ENCODE measurements around the gene ARID2.

The ARID2 gene

DNA sequence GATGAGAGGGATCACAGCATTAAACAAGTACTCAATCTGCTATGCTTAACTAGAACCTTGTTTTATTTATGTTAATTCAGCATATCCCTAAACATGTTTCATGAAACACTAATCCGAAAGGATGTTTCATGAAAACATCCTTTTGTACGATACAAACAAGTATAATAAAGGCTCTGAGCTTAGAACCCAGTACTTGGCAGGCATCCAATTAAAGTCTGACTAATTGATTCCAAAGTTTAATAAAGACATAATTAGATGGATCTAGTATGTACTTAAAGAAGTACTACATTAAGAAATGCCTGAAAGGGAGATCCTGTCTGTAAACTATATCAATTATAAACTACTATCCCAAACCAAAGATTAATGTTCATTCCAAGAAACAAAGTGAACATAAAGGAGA, 209.1 kb downstream of the ARID2 start:
- no peak overlapping the region for H3K23ac ChIP-seq (ENCODE audit: low read depth, low read length, poor library complexity)
- no peak overlapping the region for H3K18ac ChIP-seq (ENCODE audit: low read length)
- no peaks in the 10 kb centered on the region for H3K4me1 ChIP-seq (ENCODE audit: control insufficient read depth in 2 of 2, insufficient read depth in 1 of 2, low read depth in 1 of 2, low read length in 2 of 2)
- H2AFZ ChIP-seq (ENCODE audit: low read length), result no peak overlapping the region
- no peak overlapping the region for H3K4ac ChIP-seq (ENCODE audit: low read length)
- no peak overlapping the region for H2AK5ac ChIP-seq (ENCODE audit: low read depth, low read length)
- DNase-seq (ENCODE audit: low spot score), result no peak
- H4K91ac ChIP-seq (ENCODE audit: low read depth, low read length, poor library complexity), result no peak overlapping the region
- H3K4me2 ChIP-seq (ENCODE audit: insufficient read depth, low read length, poor library complexity, severe bottlenecking), result no peak overlapping the region
- no peak overlapping the region for H4K8ac ChIP-seq (ENCODE audit: low read depth, low read length)
- H2BK15ac ChIP-seq (ENCODE audit: low read length), result no peak overlapping the region
- no peak overlapping the region for H2BK5ac ChIP-seq (ENCODE audit: low read length)
- H3K36me3 ChIP-seq (replicated peaks in 1 of 2; ENCODE audit: control insufficient read depth in 2 of 2, insufficient read depth in 2 of 2, low read length in 2 of 2), result peaks cover 2 to 75% of the 10 kb centered on the region in 2 donors
- WGBS, 2 donors (ENCODE audit: extremely low coverage in 2 of 2, insufficient read length in 2 of 2, insufficient replicate concordance in 1 of 2), result no CpG with 5 or more reads among the region's 2 CpGs
- no peak overlapping the region for H3K14ac ChIP-seq (ENCODE audit: low read length)
- no peaks in the 10 kb centered on the region for H3K79me1 ChIP-seq (ENCODE audit: low read depth, low read length)
- H3K9me3 ChIP-seq (replicated peaks in 1 of 2; ENCODE audit: control insufficient read depth in 2 of 2, insufficient read depth in 1 of 2, low read depth in 1 of 2, low read length in 2 of 2), result no peaks in the 10 kb centered on the region
- H3K9ac ChIP-seq (ENCODE audit: low read depth, low read length, poor library complexity), result no peak overlapping the region
- no peak overlapping the region for H2BK12ac ChIP-seq (ENCODE audit: low read length)
- H3K4me3 ChIP-seq (ENCODE audit: low read length in 2 of 2), result no peak overlapping the region
- H3K27me3 ChIP-seq (ENCODE audit: control insufficient read depth in 3 of 3, insufficient read depth in 3 of 3, low read depth in 1 of 3, low read length in 3 of 3), result no peaks in the 10 kb centered on the region
- H2BK120ac ChIP-seq (ENCODE audit: low read depth, low read length), result no peak overlapping the region
- no peak overlapping the region for H3K27ac ChIP-seq (replicated peaks; ENCODE audit: low read length)

DNA sequence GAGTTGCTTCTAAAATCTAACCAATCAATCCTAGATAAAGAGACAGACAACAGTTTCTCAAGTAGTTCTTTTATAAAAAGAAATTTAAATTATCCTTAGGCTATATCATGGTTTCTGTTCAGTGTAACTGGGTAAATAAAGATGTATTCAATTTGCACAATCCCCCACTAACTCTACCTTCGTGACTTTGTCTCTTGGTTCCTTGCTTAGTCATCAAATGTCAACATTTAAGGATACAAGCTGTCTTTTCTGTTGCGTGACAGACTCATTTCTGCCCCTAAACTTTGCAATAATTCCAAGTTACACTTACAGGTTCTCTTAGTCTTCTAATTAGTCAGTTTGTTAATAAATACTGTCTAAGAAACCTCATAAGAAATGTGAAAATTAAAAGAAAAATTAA, 210.3 kb downstream of the ARID2 start:
- Histone ChIP-seq H2BK5ac (ENCODE audit: low read length) (no peak overlapping the region), H3K23ac (ENCODE audit: low read depth, low read length, poor library complexity) (no peak overlapping the region), H3K18ac (ENCODE audit: low read length) (no peak overlapping the region), H4K91ac (ENCODE audit: low read depth, low read length, poor library complexity) (no peak overlapping the region), H3K14ac (ENCODE audit: low read length) (no peak overlapping the region), H3K27ac (replicated peaks; ENCODE audit: low read length) (no peak overlapping the region), H3K4me1 (ENCODE audit: control insufficient read depth in 2 of 2, insufficient read depth in 1 of 2, low read depth in 1 of 2, low read length in 2 of 2) (no peaks in the 10 kb centered on the region), H3K36me3 (replicated peaks in 1 of 2; ENCODE audit: control insufficient read depth in 2 of 2, insufficient read depth in 2 of 2, low read length in 2 of 2) (peaks cover 3 to 75% of the 10 kb centered on the region in 2 donors), H3K4me2 (ENCODE audit: insufficient read depth, low read length, poor library complexity, severe bottlenecking) (no peak overlapping the region), H2BK12ac (ENCODE audit: low read length) (no peak overlapping the region), H3K4ac (ENCODE audit: low read length) (no peak overlapping the region), H2BK120ac (ENCODE audit: low read depth, low read length) (no peak overlapping the region), H3K9ac (ENCODE audit: low read depth, low read length, poor library complexity) (no peak overlapping the region), H2AK5ac (ENCODE audit: low read depth, low read length) (no peak overlapping the region), H2BK15ac (ENCODE audit: low read length) (no peak overlapping the region), H3K4me3 (ENCODE audit: low read length in 2 of 2) (no peak overlapping the region), H4K8ac (ENCODE audit: low read depth, low read length) (no peak overlapping the region), H2AFZ (ENCODE audit: low read length) (no peak overlapping the region), H3K27me3 (ENCODE audit: control insufficient read depth in 3 of 3, insufficient read depth in 3 of 3, low read depth in 1 of 3, low read length in 3 of 3) (no peaks in the 10 kb centered on the region), H3K79me1 (ENCODE audit: low read depth, low read length) (no peaks in the 10 kb centered on the region), H3K9me3 (replicated peaks in 1 of 2; ENCODE audit: control insufficient read depth in 2 of 2, insufficient read depth in 1 of 2, low read depth in 1 of 2, low read length in 2 of 2) (no peaks in the 10 kb centered on the region)
- no CpG with 5 or more reads among the region's 2 CpGs for WGBS, 2 donors (ENCODE audit: extremely low coverage in 2 of 2, insufficient read length in 2 of 2, insufficient replicate concordance in 1 of 2)
- DNase-seq (ENCODE audit: low spot score), result no peak

DNA sequence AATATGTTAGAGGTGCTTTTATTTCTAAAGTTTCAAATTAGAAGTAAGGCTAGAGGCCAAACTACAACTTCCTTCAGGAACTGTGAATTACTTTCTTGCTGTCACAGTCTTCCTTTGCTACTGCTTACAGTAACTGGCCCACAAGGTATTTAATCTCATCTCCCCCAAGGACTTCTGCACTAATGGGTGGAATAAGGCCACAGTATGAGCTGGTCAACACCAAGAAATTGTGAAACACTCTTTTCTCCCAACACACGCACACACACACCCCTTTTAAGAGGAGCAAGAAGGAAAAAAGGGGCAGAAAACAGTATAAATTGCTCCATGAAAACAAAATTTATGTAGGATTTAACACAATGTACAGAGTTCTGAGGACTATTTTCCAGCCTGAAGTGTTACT, 215.3 kb downstream of the ARID2 start:
- Histone ChIP-seq H2BK12ac (ENCODE audit: low read length) (no peak overlapping the region), H3K23ac (ENCODE audit: low read depth, low read length, poor library complexity) (no peak overlapping the region), H3K27ac (replicated peaks; ENCODE audit: low read length) (no peak overlapping the region), H3K36me3 (replicated peaks in 1 of 2; ENCODE audit: control insufficient read depth in 2 of 2, insufficient read depth in 2 of 2, low read length in 2 of 2) (peaks cover 8 to 94% of the 10 kb centered on the region in 2 donors), H3K4me3 (ENCODE audit: low read length in 2 of 2) (no peak overlapping the region), H2BK15ac (ENCODE audit: low read length) (no peak overlapping the region), H3K18ac (ENCODE audit: low read length) (no peak overlapping the region), H2AFZ (ENCODE audit: low read length) (no peak overlapping the region), H3K27me3 (ENCODE audit: control insufficient read depth in 3 of 3, insufficient read depth in 3 of 3, low read depth in 1 of 3, low read length in 3 of 3) (no peaks in the 10 kb centered on the region), H3K4me2 (ENCODE audit: insufficient read depth, low read length, poor library complexity, severe bottlenecking) (no peak overlapping the region), H3K9me3 (replicated peaks in 1 of 2; ENCODE audit: control insufficient read depth in 2 of 2, insufficient read depth in 1 of 2, low read depth in 1 of 2, low read length in 2 of 2) (no peaks in the 10 kb centered on the region), H2BK5ac (ENCODE audit: low read length) (no peak overlapping the region), H3K4me1 (ENCODE audit: control insufficient read depth in 2 of 2, insufficient read depth in 1 of 2, low read depth in 1 of 2, low read length in 2 of 2) (no peaks in the 10 kb centered on the region), H2AK5ac (ENCODE audit: low read depth, low read length) (no peak overlapping the region), H3K4ac (ENCODE audit: low read length) (no peak overlapping the region), H4K8ac (ENCODE audit: low read depth, low read length) (no peak overlapping the region), H3K79me1 (ENCODE audit: low read depth, low read length) (peaks cover 2% of the 10 kb centered on the region), H4K91ac (ENCODE audit: low read depth, low read length, poor library complexity) (no peak overlapping the region), H3K14ac (ENCODE audit: low read length) (no peak overlapping the region), H2BK120ac (ENCODE audit: low read depth, low read length) (no peak overlapping the region), H3K9ac (ENCODE audit: low read depth, low read length, poor library complexity) (no peak overlapping the region)
- no peak for DNase-seq (ENCODE audit: low spot score)
- no CpG with 5 or more reads among the region's 1 CpG for WGBS, 2 donors (ENCODE audit: extremely low coverage in 2 of 2, insufficient read length in 2 of 2, insufficient replicate concordance in 1 of 2)

DNA sequence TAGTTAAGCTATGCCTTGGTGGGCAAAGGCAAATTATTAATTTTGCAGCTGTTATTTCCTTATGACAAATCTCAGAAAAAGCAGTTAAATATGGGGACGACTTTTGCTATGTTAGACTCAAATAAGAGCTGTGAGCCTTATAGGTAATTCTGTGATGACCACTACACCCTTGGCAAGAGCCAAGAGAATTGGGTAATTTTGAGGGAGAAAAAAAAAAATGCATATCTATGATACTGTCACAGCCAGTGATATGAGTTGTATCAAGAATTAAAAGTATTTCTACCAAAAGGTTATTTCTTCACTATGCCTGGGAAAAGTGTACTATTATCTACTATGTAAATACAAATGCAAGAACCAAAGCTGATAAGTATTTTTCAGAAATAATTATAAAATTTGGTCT, 216.9 kb downstream of the ARID2 start:
- Histone ChIP-seq H4K91ac (ENCODE audit: low read depth, low read length, poor library complexity) (no peak overlapping the region), H3K4me3 (ENCODE audit: low read length in 2 of 2) (no peak overlapping the region), H3K27me3 (ENCODE audit: control insufficient read depth in 3 of 3, insufficient read depth in 3 of 3, low read depth in 1 of 3, low read length in 3 of 3) (no peaks in the 10 kb centered on the region), H2AFZ (ENCODE audit: low read length) (no peak overlapping the region), H3K9ac (ENCODE audit: low read depth, low read length, poor library complexity) (no peak overlapping the region), H3K4me1 (ENCODE audit: control insufficient read depth in 2 of 2, insufficient read depth in 1 of 2, low read depth in 1 of 2, low read length in 2 of 2) (no peaks in the 10 kb centered on the region), H2BK120ac (ENCODE audit: low read depth, low read length) (no peak overlapping the region), H3K79me1 (ENCODE audit: low read depth, low read length) (peaks cover 2% of the 10 kb centered on the region), H3K4ac (ENCODE audit: low read length) (no peak overlapping the region), H2BK5ac (ENCODE audit: low read length) (no peak overlapping the region), H2AK5ac (ENCODE audit: low read depth, low read length) (no peak overlapping the region), H2BK12ac (ENCODE audit: low read length) (no peak overlapping the region), H3K14ac (ENCODE audit: low read length) (no peak overlapping the region), H3K4me2 (ENCODE audit: insufficient read depth, low read length, poor library complexity, severe bottlenecking) (no peak overlapping the region), H3K18ac (ENCODE audit: low read length) (no peak overlapping the region), H2BK15ac (ENCODE audit: low read length) (no peak overlapping the region), H3K23ac (ENCODE audit: low read depth, low read length, poor library complexity) (no peak overlapping the region), H3K9me3 (replicated peaks in 1 of 2; ENCODE audit: control insufficient read depth in 2 of 2, insufficient read depth in 1 of 2, low read depth in 1 of 2, low read length in 2 of 2) (no peaks in the 10 kb centered on the region), H3K36me3 (replicated peaks in 1 of 2; ENCODE audit: control insufficient read depth in 2 of 2, insufficient read depth in 2 of 2, low read length in 2 of 2) (peaks cover 8 to 80% of the 10 kb centered on the region in 2 donors), H3K27ac (replicated peaks; ENCODE audit: low read length) (no peak overlapping the region), H4K8ac (ENCODE audit: low read depth, low read length) (no peak overlapping the region)
- no CpG with 5 or more reads among the region's 1 CpG for WGBS, 2 donors (ENCODE audit: extremely low coverage in 2 of 2, insufficient read length in 2 of 2, insufficient replicate concordance in 1 of 2)
- no peak for DNase-seq (ENCODE audit: low spot score)
